Activated B cell treated with CpG ODN at 0.5 μM for 24 hours (primary cell): ENCODE measurements around the gene EXD3. TPM values are rescaled to one million over a fixed set of nuclear protein-coding genes. Genes with fewer than 3 reads are reported as not detected.

Experiments
- ATAC-seq: fragments of 200-7000 bp; cut with Tn5 transposase; one replicate; pipeline ENCODE4 v1.10.0; 2021; ENCODE audit warnings: low read depth, mild to moderate bottlenecking, moderate library complexity
- CTCF ChIA-PET: fragments of 350-600 bp; sonication (Branson Sonifier 250); formaldehyde crosslinking; loops from one replicate; lab custom pipeline; 2021; ENCODE audit warnings: antibody characterized with exemption; lab: Charles Lee
- POLR2A ChIA-PET: fragments of 350-600 bp; sonication (Branson Sonifier 250); formaldehyde crosslinking; loops from one replicate; lab custom pipeline; 2021; ENCODE audit warnings: antibody characterized with exemption; lab: Charles Lee
- DNase-seq: peaks from one replicate; pipeline ENCODE4 v3.0.0; 2022
- H3K27ac Mint-ChIP-seq: one replicate; pipeline ENCODE4 v1.8.0; 2020; ENCODE audit warnings: mixed read lengths
- H3K27me3 Mint-ChIP-seq: one replicate; pipeline ENCODE4 v1.8.0; 2021; ENCODE audit warnings: mixed read lengths
- H3K36me3 Mint-ChIP-seq: one replicate; pipeline ENCODE4 v1.8.0; 2021; ENCODE audit warnings: low read depth, mixed read lengths
- H3K4me1 Mint-ChIP-seq: one replicate; pipeline ENCODE4 v1.8.0; 2021; ENCODE audit warnings: mixed read lengths
- H3K4me3 Mint-ChIP-seq: one replicate; pipeline ENCODE4 v1.8.0; 2020; ENCODE audit warnings: mild to moderate bottlenecking, mixed read lengths
- H3K9me3 Mint-ChIP-seq: one replicate; pipeline ENCODE4 v1.8.0; 2020; ENCODE audit warnings: mixed read lengths
- CTCF ChIP-seq: fragments of 200-600 bp; IDR thresholded peaks from one replicate; pipeline ENCODE4 v1.8.0; 2022; ENCODE audit warnings: antibody characterized with exemption, mild to moderate bottlenecking
- intact Hi-C: fragments of 100-400 bp; cut with micrococcal nuclease; formaldehyde crosslinking; loops from one replicate; pipeline ENCODE4 v1.15.1; 2024
- total RNA-seq: library from RNA; stranded (reverse); gene quantifications from 2 replicates; pipeline ENCODE4 v1.2.3, GENCODE V29; 2022

EXD3 gene
- total RNA-seq, 1 donor from 2014 or later: 12.8 TPM

- peaks cover 13% of the 10 kb centered on the region for H3K4me1 Mint-ChIP-seq
- TF ChIP-seq CTCF: no peak
- H3K27me3 Mint-ChIP-seq: peaks cover 2% of the 10 kb centered on the region
- no peaks in the 10 kb centered on the region for H3K9me3 Mint-ChIP-seq
- H3K27ac Mint-ChIP-seq: no peak overlapping the region
- peak overlapping the region; percentile 38 for H3K4me3 Mint-ChIP-seq
- CTCF ChIA-PET: interaction anchor here (1.2 kb wide), 1 partner anchor 14 kb away, joined by 3 read pairs; no protein-coding TSS in a partner anchor
- no peaks in the 10 kb centered on the region for H3K36me3 Mint-ChIP-seq
- POLR2A ChIA-PET: no interaction called here
- intact Hi-C loops: loop anchor here (2.0 kb wide), 1 partner anchor 13 kb away; no protein-coding TSS in a partner anchor
- peak; percentile 73 for ATAC-seq
- DNase-seq: peak; percentile 65
Observed at GRCh38 chr9:137429974-137430722, 7.2 kb upstream of the EXD3 start.

GRCh38 chr9:137429546-137429890 lies 6.6 kb upstream of the EXD3 start:
- Mint-ChIP-seq H3K9me3 (no peaks in the 10 kb centered on the region), H3K36me3 (no peaks in the 10 kb centered on the region), H3K4me3 (no peak overlapping the region), H3K4me1 (peaks cover 15% of the 10 kb centered on the region), H3K27me3 (peaks cover 2% of the 10 kb centered on the region), H3K27ac (no peak overlapping the region)
- peak; percentile 18 for ATAC-seq
- CTCF ChIA-PET: no interaction called here
- no peak for DNase-seq
- intact Hi-C loops: loop anchor here (2.0 kb wide), 1 partner anchor 13 kb away; no protein-coding TSS in a partner anchor
- TF ChIP-seq CTCF: no peak
- POLR2A ChIA-PET: no interaction called here

- no peak for TF ChIP-seq CTCF
- Mint-ChIP-seq H3K27me3 (peaks cover 2% of the 10 kb centered on the region), H3K36me3 (no peaks in the 10 kb centered on the region), H3K4me3 (no peak overlapping the region), H3K9me3 (no peaks in the 10 kb centered on the region), H3K4me1 (peaks cover 17% of the 10 kb centered on the region), H3K27ac (no peak overlapping the region)
- intact Hi-C loops: loop anchor here (2.0 kb wide), 1 partner anchor 14 kb away; no protein-coding TSS in a partner anchor
- POLR2A ChIA-PET: interaction anchor here (0.6 to 0.7 kb wide), 3 partner anchors 15 to 192 kb away, joined by 3 to 8 read pairs (median 4); no protein-coding TSS in a partner anchor
- ATAC-seq: peak; percentile 23
- CTCF ChIA-PET: no interaction called here
- DNase-seq: no peak
Observed at GRCh38 chr9:137428841-137429545, 6.0 kb upstream of the EXD3 start.

GRCh38 chr9:137428311-137428630 lies 5.3 kb upstream of the EXD3 start:
- Mint-ChIP-seq H3K27ac (no peak overlapping the region), H3K4me3 (no peak overlapping the region), H3K36me3 (no peaks in the 10 kb centered on the region), H3K4me1 (peaks cover 17% of the 10 kb centered on the region), H3K9me3 (no peaks in the 10 kb centered on the region), H3K27me3 (peaks cover 2% of the 10 kb centered on the region)
- DNase-seq: no peak
- intact Hi-C loops: loop anchor here (2.0 kb wide), 1 partner anchor 15 kb away; no protein-coding TSS in a partner anchor
- TF ChIP-seq CTCF: no peak
- POLR2A ChIA-PET: interaction anchor here (0.6 kb wide), 1 partner anchor 191 kb away, joined by 8 read pairs; no protein-coding TSS in a partner anchor
- CTCF ChIA-PET: no interaction called here
- ATAC-seq: no peak
